WTC11 (cell line): ENCODE data around the gene DAND5.

Experiments
- CREM ChIP-seq: sonication (generic); formaldehyde crosslinking; IDR thresholded peaks from 2 replicates; pipeline ENCODE4 v1.8.1; 2022; ENCODE audit warnings: mild to moderate bottlenecking, missing genetic modification reagents, moderate library complexity
- ELF4 ChIP-seq: sonication (generic); formaldehyde crosslinking; IDR thresholded peaks from 2 replicates; pipeline ENCODE4 v1.8.1; 2022; ENCODE audit warnings: low read depth, mild to moderate bottlenecking, moderate library complexity, missing genetic modification reagents
- JUN ChIP-seq: sonication (generic); formaldehyde crosslinking; IDR thresholded peaks from 2 replicates; pipeline ENCODE4 v1.8.0; 2023; ENCODE audit warnings: mild to moderate bottlenecking, missing genetic modification reagents
- NFYB ChIP-seq: sonication (generic); formaldehyde crosslinking; conservative IDR thresholded peaks from 2 replicates; pipeline ENCODE4 v1.8.0; 2022; ENCODE audit warnings: low read depth, missing genetic modification reagents
- ZNF232 ChIP-seq: sonication (generic); formaldehyde crosslinking; IDR thresholded peaks from 2 replicates; pipeline ENCODE4 v1.8.0; 2022; ENCODE audit warnings: mild to moderate bottlenecking, missing genetic modification reagents
- ZNF396 ChIP-seq: fragments of 250-450 bp; sonication (Bioruptor Pico); IDR thresholded peaks from 2 replicates; pipeline ENCODE4 v1.8.0; 2021; ENCODE audit warnings: mild to moderate bottlenecking, moderate library complexity, borderline replicate concordance
- TF ChIP-seq, protein P1 (sequence below): fragments of 250-450 bp; sonication (Bioruptor Pico); IDR thresholded peaks from 2 replicates; pipeline ENCODE4 v1.9.0; 2021; ENCODE audit warnings: mild to moderate bottlenecking
- TF ChIP-seq, protein P2 (sequence below): fragments of 200-600 bp; IDR thresholded peaks from 2 replicates; pipeline ENCODE4 v1.8.0; 2022; ENCODE audit warnings: antibody characterized with exemption
- TF ChIP-seq, protein P3 (sequence below): sonication (generic); formaldehyde crosslinking; IDR thresholded peaks from 2 replicates; pipeline ENCODE4 v1.8.0; 2022; ENCODE audit warnings: mild to moderate bottlenecking, missing genetic modification reagents
- TF ChIP-seq, protein P4 (sequence below): sonication (generic); formaldehyde crosslinking; IDR thresholded peaks from 2 replicates; pipeline ENCODE4 v1.8.0; 2022; ENCODE audit warnings: mild to moderate bottlenecking, missing genetic modification reagents
- TF ChIP-seq, protein P5 (sequence below): sonication (generic); formaldehyde crosslinking; IDR thresholded peaks from 2 replicates; pipeline ENCODE4 v1.8.1; 2023; ENCODE audit warnings: mild to moderate bottlenecking, missing genetic modification reagents
- TF ChIP-seq, protein P6 (sequence below): sonication (generic); formaldehyde crosslinking; IDR thresholded peaks from 2 replicates; pipeline ENCODE4 v1.8.0; 2022; ENCODE audit warnings: mild to moderate bottlenecking, missing genetic modification reagents

DNA sequence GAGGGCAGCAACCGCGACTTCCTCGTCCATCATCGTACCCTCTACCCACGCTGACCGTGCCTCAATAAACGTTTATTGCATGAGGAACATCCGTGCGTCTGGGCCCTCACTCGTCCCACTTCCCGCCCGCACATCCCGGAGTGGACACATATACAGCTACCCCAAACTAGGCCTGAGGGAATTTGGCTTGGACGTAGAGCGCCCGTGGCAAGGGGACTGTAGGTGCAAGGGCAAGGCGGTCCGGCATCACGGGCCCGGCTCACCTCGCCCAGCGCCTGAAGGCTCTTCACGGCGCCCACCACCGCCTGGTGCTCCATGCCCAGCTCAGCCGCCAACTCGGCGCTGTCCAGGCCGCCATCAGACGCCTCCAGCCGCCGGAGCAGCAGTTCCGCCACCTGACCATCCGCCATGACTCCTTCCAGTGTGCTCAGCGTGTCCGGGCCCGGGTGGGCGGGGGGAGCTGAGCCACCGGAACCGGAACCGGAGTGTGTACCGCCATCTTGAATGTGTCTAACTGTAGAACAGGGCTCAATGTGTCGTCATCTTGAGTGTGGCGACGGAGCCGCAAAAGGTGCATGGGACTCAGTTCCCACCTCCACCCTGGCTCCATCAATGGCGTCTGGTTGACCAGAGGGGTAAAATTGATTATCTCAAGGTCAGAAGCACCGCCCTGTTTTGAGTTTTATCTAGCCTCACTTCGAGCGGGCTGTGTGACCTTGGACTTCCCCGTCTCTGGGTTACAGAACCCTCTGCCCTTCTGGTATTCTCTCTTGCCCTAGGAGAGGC, 35.9 kb upstream of the DAND5 start, which contains the start of gene FARSA:
- TF ChIP-seq, protein P1, sequence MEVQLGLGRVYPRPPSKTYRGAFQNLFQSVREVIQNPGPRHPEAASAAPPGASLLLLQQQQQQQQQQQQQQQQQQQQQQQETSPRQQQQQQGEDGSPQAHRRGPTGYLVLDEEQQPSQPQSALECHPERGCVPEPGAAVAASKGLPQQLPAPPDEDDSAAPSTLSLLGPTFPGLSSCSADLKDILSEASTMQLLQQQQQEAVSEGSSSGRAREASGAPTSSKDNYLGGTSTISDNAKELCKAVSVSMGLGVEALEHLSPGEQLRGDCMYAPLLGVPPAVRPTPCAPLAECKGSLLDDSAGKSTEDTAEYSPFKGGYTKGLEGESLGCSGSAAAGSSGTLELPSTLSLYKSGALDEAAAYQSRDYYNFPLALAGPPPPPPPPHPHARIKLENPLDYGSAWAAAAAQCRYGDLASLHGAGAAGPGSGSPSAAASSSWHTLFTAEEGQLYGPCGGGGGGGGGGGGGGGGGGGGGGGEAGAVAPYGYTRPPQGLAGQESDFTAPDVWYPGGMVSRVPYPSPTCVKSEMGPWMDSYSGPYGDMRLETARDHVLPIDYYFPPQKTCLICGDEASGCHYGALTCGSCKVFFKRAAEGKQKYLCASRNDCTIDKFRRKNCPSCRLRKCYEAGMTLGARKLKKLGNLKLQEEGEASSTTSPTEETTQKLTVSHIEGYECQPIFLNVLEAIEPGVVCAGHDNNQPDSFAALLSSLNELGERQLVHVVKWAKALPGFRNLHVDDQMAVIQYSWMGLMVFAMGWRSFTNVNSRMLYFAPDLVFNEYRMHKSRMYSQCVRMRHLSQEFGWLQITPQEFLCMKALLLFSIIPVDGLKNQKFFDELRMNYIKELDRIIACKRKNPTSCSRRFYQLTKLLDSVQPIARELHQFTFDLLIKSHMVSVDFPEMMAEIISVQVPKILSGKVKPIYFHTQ (CRISPR knock-in tag) = no peak
- TF ChIP-seq ELF4 (CRISPR knock-in tag) = no peak
- TF ChIP-seq, protein P2, sequence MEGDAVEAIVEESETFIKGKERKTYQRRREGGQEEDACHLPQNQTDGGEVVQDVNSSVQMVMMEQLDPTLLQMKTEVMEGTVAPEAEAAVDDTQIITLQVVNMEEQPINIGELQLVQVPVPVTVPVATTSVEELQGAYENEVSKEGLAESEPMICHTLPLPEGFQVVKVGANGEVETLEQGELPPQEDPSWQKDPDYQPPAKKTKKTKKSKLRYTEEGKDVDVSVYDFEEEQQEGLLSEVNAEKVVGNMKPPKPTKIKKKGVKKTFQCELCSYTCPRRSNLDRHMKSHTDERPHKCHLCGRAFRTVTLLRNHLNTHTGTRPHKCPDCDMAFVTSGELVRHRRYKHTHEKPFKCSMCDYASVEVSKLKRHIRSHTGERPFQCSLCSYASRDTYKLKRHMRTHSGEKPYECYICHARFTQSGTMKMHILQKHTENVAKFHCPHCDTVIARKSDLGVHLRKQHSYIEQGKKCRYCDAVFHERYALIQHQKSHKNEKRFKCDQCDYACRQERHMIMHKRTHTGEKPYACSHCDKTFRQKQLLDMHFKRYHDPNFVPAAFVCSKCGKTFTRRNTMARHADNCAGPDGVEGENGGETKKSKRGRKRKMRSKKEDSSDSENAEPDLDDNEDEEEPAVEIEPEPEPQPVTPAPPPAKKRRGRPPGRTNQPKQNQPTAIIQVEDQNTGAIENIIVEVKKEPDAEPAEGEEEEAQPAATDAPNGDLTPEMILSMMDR = no peak
- TF ChIP-seq JUN (CRISPR knock-in tag) = no peak
- TF ChIP-seq, protein P3, sequence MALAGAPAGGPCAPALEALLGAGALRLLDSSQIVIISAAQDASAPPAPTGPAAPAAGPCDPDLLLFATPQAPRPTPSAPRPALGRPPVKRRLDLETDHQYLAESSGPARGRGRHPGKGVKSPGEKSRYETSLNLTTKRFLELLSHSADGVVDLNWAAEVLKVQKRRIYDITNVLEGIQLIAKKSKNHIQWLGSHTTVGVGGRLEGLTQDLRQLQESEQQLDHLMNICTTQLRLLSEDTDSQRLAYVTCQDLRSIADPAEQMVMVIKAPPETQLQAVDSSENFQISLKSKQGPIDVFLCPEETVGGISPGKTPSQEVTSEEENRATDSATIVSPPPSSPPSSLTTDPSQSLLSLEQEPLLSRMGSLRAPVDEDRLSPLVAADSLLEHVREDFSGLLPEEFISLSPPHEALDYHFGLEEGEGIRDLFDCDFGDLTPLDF = no peak
- TF ChIP-seq ZNF232 (CRISPR knock-in tag) = no peak
- TF ChIP-seq, protein P4, sequence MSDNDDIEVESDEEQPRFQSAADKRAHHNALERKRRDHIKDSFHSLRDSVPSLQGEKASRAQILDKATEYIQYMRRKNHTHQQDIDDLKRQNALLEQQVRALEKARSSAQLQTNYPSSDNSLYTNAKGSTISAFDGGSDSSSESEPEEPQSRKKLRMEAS (CRISPR knock-in tag) = peak; percentile 90
- TF ChIP-seq NFYB = no peak; the same call in 1 of the 2 replicates
- TF ChIP-seq CREM (CRISPR knock-in tag) = peak; percentile 63; the same call in 1 of the 2 replicates
- no peak for TF ChIP-seq ZNF396 (CRISPR knock-in tag)
- TF ChIP-seq, protein P5, sequence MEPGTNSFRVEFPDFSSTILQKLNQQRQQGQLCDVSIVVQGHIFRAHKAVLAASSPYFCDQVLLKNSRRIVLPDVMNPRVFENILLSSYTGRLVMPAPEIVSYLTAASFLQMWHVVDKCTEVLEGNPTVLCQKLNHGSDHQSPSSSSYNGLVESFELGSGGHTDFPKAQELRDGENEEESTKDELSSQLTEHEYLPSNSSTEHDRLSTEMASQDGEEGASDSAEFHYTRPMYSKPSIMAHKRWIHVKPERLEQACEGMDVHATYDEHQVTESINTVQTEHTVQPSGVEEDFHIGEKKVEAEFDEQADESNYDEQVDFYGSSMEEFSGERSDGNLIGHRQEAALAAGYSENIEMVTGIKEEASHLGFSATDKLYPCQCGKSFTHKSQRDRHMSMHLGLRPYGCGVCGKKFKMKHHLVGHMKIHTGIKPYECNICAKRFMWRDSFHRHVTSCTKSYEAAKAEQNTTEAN (CRISPR knock-in tag) = no peak
- TF ChIP-seq, protein P6, sequence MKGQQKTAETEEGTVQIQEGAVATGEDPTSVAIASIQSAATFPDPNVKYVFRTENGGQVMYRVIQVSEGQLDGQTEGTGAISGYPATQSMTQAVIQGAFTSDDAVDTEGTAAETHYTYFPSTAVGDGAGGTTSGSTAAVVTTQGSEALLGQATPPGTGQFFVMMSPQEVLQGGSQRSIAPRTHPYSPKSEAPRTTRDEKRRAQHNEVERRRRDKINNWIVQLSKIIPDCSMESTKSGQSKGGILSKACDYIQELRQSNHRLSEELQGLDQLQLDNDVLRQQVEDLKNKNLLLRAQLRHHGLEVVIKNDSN = peak; percentile 79
